ENCODE results near the gene CDK5RAP1. TPM values are rescaled to one million over a fixed set of nuclear protein-coding genes. Genes with fewer than 3 reads are reported as not detected.

Gene CDK5RAP1
- polyA plus RNA-seq, 2 of the 4 experiments (the other 2 are of a cell fraction): 39.6 to 39.7 TPM

DNA sequence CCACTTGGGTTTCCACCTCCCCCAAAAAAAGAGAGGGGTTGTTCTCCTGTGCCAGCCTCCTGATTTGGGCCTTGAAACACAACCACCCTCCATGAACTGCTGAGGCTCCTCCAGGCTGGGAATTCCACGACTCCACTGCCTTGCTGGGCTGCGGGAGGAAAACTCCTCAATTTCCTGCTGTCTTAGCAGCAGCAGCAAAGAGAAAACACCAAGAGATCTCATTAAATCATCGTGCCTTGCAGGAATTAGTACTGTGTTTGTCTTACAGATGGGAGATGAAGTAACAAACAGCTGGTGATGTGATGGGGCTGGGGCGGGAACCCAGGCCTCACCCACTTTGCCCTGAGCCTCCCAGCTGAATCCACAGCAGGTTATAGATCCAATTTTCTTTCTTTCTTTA, 89.3 kb downstream of the CDK5RAP1 start:
- TF ChIP-seq FOSL2 (IDR thresholded peaks at IDR 0.05) (no peak), FOSL2 (CRISPR knock-in tag; IDR thresholded peaks at IDR 0.05) (no peak), HOXA7 (CRISPR knock-in tag; IDR thresholded peaks at IDR 0.05) (no peak), MAX (IDR thresholded peaks at IDR 0.05) (no peak)
- 70% methylated on average over 4 of the region's 4 CpGs for WGBS (ENCODE audit: missing lambda C conversion rate)
- no peak overlapping the region for H3K4me2 ChIP-seq
- FAIRE-seq: no peak
- H3K4me3 ChIP-seq: no peak overlapping the region
- H3K4me1 ChIP-seq: no peaks in the 10 kb centered on the region
- no peak overlapping the region for H3K27ac ChIP-seq
- CTCF ChIA-PET: interaction anchor here (4.0 kb wide), 1 partner anchor 12 kb away, joined by 21 read pairs; no protein-coding TSS in a partner anchor
- no peaks in the 10 kb centered on the region for H3K9me3 ChIP-seq
- no peak for ATAC-seq
- POLR2A ChIA-PET: no interaction called here
- no peak for DNase-seq (ENCODE audit: low read depth in 1 of 2, low spot score in 1 of 2)

DNA sequence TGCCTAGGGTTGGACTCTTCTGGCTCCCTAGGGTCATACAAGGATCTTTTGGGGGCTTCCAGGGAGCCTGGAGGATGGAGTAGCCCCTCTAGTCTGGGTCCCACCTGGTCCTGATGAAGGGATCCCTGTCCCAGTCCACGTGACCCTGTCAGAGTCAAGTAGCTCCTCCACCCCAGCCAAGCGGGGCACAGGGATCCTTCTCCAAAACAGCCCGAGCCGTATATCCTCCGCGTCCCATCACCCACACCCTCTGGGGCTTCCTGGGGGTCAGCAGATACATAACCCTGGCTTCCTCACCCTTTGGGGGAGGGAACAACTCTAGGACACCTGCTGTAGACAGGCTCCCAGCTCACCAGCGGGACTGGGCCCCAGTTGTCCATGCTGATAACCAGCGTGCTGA, 90.3 kb downstream of the CDK5RAP1 start:
- DNase-seq (ENCODE audit: low read depth in 1 of 2, low spot score in 1 of 2): no peak
- no peak for FAIRE-seq
- Histone ChIP-seq H3K9me3 (no peaks in the 10 kb centered on the region), H3K4me3 (no peak overlapping the region), H3K4me2 (no peak overlapping the region), H3K27ac (no peak overlapping the region), H3K4me1 (peaks cover under 1% of the 10 kb centered on the region; the same call in 2 of the 3 replicates)
- ChIA-PET POLR2A (no interaction called here), CTCF (interaction anchor here (4.0 kb wide), 1 partner anchor 11 kb away, joined by 21 read pairs; no protein-coding TSS in a partner anchor)
- WGBS (ENCODE audit: missing lambda C conversion rate): 77% methylated on average over 8 of the region's 8 CpGs
- ATAC-seq: no peak
- TF ChIP-seq, protein P1, sequence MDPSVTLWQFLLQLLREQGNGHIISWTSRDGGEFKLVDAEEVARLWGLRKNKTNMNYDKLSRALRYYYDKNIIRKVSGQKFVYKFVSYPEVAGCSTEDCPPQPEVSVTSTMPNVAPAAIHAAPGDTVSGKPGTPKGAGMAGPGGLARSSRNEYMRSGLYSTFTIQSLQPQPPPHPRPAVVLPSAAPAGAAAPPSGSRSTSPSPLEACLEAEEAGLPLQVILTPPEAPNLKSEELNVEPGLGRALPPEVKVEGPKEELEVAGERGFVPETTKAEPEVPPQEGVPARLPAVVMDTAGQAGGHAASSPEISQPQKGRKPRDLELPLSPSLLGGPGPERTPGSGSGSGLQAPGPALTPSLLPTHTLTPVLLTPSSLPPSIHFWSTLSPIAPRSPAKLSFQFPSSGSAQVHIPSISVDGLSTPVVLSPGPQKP (IDR thresholded peaks at IDR 0.05; ENCODE audit: low read depth, low read length): no peak
- TF ChIP-seq, protein P2, sequence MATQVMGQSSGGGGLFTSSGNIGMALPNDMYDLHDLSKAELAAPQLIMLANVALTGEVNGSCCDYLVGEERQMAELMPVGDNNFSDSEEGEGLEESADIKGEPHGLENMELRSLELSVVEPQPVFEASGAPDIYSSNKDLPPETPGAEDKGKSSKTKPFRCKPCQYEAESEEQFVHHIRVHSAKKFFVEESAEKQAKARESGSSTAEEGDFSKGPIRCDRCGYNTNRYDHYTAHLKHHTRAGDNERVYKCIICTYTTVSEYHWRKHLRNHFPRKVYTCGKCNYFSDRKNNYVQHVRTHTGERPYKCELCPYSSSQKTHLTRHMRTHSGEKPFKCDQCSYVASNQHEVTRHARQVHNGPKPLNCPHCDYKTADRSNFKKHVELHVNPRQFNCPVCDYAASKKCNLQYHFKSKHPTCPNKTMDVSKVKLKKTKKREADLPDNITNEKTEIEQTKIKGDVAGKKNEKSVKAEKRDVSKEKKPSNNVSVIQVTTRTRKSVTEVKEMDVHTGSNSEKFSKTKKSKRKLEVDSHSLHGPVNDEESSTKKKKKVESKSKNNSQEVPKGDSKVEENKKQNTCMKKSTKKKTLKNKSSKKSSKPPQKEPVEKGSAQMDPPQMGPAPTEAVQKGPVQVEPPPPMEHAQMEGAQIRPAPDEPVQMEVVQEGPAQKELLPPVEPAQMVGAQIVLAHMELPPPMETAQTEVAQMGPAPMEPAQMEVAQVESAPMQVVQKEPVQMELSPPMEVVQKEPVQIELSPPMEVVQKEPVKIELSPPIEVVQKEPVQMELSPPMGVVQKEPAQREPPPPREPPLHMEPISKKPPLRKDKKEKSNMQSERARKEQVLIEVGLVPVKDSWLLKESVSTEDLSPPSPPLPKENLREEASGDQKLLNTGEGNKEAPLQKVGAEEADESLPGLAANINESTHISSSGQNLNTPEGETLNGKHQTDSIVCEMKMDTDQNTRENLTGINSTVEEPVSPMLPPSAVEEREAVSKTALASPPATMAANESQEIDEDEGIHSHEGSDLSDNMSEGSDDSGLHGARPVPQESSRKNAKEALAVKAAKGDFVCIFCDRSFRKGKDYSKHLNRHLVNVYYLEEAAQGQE (IDR thresholded peaks at IDR 0.05): no peak
- TF ChIP-seq GATA3 (IDR thresholded peaks at IDR 0.05; ENCODE audit: borderline replicate concordance) (no peak), PBX3 (IDR thresholded peaks at IDR 0.05) (no peak), CHD4 (IDR thresholded peaks at IDR 0.05; ENCODE audit: borderline replicate concordance) (no peak), EP300 (IDR thresholded peaks at IDR 0.05) (no peak)
- TF ChIP-seq, protein P3, sequence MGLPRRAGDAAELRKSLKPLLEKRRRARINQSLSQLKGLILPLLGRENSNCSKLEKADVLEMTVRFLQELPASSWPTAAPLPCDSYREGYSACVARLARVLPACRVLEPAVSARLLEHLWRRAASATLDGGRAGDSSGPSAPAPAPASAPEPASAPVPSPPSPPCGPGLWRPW (IDR thresholded peaks at IDR 0.05): no peak

DNA sequence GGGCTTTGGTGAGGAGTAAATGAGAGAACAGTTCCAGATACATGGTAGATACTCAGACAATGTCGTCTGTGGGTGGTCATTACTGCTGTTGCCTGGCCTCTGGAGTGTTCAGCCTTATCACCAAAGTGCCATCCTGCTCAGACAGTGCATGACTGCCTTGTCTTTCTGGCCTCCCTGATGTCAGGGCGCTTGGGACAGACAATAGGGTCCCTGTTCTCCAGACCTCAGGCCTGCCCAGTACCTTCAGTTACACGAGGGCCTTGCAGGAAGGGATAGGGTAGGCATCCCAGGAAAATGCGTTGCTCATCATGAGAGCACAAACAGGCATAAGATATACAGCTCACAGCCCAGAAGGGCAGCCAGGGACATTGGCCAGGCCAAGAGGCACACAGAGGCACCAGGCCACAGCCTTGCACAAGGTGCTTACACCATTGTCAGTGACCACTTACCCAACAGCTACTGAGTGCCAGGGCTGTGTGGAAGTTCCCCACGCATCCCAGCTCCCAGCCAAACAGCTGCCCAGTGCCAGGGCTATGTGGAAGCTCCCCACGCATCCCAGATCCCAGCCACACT, 90.9 kb downstream of the CDK5RAP1 start:
- H3K9me3 ChIP-seq: no peaks in the 10 kb centered on the region
- no peak for FAIRE-seq
- ATAC-seq: peak; percentile 31 to 44; a peak in 3 of 6 replicates
- no peak for DNase-seq (ENCODE audit: low read depth in 1 of 2, low spot score in 1 of 2)
- H3K4me2 ChIP-seq: no peak overlapping the region
- H3K4me3 ChIP-seq: no peak overlapping the region
- TF ChIP-seq, protein P4, sequence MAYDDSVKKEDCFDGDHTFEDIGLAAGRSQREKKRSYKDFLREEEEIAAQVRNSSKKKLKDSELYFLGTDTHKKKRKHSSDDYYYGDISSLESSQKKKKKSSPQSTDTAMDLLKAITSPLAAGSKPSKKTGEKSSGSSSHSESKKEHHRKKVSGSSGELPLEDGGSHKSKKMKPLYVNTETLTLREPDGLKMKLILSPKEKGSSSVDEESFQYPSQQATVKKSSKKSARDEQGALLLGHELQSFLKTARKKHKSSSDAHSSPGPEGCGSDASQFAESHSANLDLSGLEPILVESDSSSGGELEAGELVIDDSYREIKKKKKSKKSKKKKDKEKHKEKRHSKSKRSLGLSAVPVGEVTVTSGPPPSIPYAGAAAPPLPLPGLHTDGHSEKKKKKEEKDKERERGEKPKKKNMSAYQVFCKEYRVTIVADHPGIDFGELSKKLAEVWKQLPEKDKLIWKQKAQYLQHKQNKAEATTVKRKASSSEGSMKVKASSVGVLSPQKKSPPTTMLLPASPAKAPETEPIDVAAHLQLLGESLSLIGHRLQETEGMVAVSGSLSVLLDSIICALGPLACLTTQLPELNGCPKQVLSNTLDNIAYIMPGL (CRISPR knock-in tag; IDR thresholded peaks at IDR 0.05; ENCODE audit: borderline replicate concordance): no peak
- TF ChIP-seq SMC3 (IDR thresholded peaks at IDR 0.05) (no peak), EHF (CRISPR knock-in tag; IDR thresholded peaks at IDR 0.05) (no peak), HOXA7 (CRISPR knock-in tag; IDR thresholded peaks at IDR 0.05) (no peak), POLR2AphosphoS2 (conservative IDR thresholded peaks at IDR 0.05; ENCODE audit: low read length) (no peak), HOXB13 (CRISPR knock-in tag; IDR thresholded peaks at IDR 0.05; ENCODE audit: low read depth) (no peak)
- ChIA-PET CTCF (interaction anchor here (0.8 to 4.0 kb wide), 3 partner anchors 11 to 406 kb away, joined by 3 to 21 read pairs (median 3); no protein-coding TSS in a partner anchor), POLR2A (no interaction called here)
- WGBS (ENCODE audit: missing lambda C conversion rate): 34% methylated on average over 6 of the region's 6 CpGs
- H3K4me1 ChIP-seq: peaks cover 6% of the 10 kb centered on the region
- H3K27ac ChIP-seq: no peak overlapping the region
